Fibroblast of the aortic adventitia (primary cell): ENCODE measurements around the gene ALG9. TPM values are rescaled to one million over a fixed set of nuclear protein-coding genes. Genes with fewer than 3 reads are reported as not detected.

Experiments used
- DNase-seq: peaks from one replicate; pipeline ENCODE4 v3.0.0-alpha.2; 2010; ENCODE audit warnings: low read depth
- H3K4me3 ChIP-seq: 2 replicates; pipeline ENCODE4 v1.5.1; 2011; ENCODE audit warnings: low read depth, mild to moderate bottlenecking, control low read depth, low read length, moderate library complexity
- total RNA-seq: library from RNA; depleted of rRNA; stranded (reverse); fragments of >200 nt; gene quantifications from 2 replicates; pipeline ENCODE4 v1.2.3, GENCODE V29; 2012; ENCODE audit warnings: low replicate concordance
- TF ChIP-seq, protein P1 (sequence below): IDR thresholded peaks from 2 replicates; pipeline ENCODE4 v1.5.1; 2011; ENCODE audit warnings: mild to moderate bottlenecking, low read length, control low read depth, inconsistent platforms; ENCODE audit not compliant: insufficient read depth

Gene ALG9
- total RNA-seq, 1 donor, result 41.7 TPM

DNA sequence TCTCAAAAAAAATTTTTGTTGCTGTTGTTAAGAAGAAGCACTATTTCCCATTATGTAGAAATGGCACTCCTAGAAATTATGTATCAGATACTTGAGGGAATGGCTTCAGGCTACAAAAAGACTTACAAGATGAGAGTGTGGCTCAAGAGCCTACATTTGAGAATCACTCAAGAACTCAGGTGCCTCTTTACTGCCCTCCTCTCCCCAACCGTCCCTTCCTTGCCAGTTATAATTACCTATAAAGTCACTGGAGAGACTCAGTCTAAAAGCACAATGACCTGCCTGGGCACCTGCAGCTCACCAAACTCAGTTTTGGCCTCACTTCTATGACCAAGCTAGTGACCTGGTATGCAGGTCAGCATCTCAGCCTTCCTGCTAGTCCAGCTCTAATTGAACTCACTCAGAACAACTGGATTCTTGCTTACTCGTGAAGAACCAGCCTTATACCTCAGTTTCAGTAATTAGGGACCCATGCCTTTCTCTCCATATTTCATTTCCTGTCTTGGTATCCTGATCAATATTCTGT, 63.3 kb downstream of the ALG9 start:
- H3K4me3 ChIP-seq, result no peak overlapping the region
- TF ChIP-seq, protein P1, sequence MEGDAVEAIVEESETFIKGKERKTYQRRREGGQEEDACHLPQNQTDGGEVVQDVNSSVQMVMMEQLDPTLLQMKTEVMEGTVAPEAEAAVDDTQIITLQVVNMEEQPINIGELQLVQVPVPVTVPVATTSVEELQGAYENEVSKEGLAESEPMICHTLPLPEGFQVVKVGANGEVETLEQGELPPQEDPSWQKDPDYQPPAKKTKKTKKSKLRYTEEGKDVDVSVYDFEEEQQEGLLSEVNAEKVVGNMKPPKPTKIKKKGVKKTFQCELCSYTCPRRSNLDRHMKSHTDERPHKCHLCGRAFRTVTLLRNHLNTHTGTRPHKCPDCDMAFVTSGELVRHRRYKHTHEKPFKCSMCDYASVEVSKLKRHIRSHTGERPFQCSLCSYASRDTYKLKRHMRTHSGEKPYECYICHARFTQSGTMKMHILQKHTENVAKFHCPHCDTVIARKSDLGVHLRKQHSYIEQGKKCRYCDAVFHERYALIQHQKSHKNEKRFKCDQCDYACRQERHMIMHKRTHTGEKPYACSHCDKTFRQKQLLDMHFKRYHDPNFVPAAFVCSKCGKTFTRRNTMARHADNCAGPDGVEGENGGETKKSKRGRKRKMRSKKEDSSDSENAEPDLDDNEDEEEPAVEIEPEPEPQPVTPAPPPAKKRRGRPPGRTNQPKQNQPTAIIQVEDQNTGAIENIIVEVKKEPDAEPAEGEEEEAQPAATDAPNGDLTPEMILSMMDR, result no peak
- no peak for DNase-seq

GRCh38 chr11:111807076-111807475, 64.3 kb downstream of the ALG9 start:
- H3K4me3 ChIP-seq, result no peak overlapping the region
- no peak for DNase-seq
- TF ChIP-seq, protein P1, result no peak

DNA sequence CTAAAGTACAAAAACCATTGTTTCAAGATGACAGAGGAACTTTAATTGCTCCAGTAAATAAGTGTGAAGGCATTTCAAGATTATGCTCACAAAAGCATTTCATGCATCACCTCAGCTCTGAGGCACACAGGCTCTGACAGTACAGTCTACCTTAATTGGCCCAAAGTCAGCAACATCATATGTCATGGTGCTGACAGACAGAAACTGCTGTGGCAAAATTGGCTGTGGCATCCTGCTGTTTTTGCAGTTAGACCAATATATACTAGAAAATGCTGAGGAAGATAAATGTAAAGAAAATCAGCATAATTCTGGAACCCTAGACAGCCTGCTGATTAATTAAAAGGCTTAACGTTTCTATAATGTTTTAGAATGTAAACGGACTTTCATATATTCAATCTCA, 70.2 kb downstream of the ALG9 start:
- DNase-seq, result no peak
- TF ChIP-seq, protein P1, result no peak
- no peak overlapping the region for H3K4me3 ChIP-seq

DNA sequence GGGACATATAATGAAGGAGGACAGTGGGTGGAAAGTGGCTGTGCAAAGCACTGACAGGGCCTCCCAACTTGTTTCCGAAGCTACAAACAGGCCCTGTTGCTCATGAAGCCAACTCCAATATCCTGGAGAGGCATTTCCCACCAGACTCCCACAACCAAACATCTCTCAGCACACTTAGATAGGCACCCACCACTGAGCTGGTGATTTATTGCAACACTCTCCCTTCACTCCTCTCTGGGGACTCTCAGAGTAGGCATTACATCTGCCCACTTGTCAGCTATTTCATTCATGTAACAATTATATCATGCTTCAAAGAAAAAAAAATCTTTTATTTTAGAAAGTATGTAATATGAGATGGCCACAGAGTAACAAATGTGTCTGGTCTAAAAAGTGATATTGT, 73.1 kb downstream of the ALG9 start:
- no peak overlapping the region for H3K4me3 ChIP-seq
- TF ChIP-seq, protein P1, result no peak
- DNase-seq, result no peak

DNA sequence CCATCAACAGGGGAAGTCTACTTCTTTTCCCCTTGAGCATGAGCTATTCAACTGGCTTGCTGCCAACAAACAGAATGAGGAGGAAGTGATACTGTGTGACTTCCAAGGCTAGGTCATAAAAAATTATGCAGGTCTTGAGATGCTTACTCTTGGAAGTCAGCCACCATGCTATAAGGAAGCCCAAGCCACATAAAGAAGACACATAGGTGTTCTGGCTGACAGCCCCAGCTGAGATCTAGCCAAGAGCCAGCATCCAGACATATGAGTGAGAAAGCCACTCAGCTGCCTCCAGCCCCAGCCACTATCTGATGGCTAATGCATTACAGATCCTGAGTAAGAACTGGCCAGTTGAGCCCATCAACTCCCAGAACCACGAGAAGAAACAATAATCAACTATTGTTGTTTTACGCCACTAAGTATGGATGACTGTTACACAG, 74.2 kb downstream of the ALG9 start:
- TF ChIP-seq, protein P1, result no peak
- DNase-seq, result peak; percentile 68
- H3K4me3 ChIP-seq, result no peak overlapping the region

- TF ChIP-seq, protein P1, result no peak
- DNase-seq, result no peak
- H3K4me3 ChIP-seq, result no peak overlapping the region
Observed at GRCh38 chr11:111796696-111797095, 74.7 kb downstream of the ALG9 start.
